ENCODE results near the gene AKAP6.

- TF ChIP-seq POLR2AphosphoS5 (IDR thresholded peaks at IDR 0.05) (no peak), CTCF (IDR thresholded peaks at IDR 0.05) (no peak)
These were observed 7.6 kb downstream of the AKAP6 start for GRCh38 chr14:32336702-32337101.
